Measurements from ENCODE around the gene MVB12B. TPM values are rescaled to one million over a fixed set of nuclear protein-coding genes. Genes with fewer than 3 reads are reported as not detected.

MVB12B gene
- total RNA-seq, 1 experiment from 2014 or later, result 5.8 TPM

DNA sequence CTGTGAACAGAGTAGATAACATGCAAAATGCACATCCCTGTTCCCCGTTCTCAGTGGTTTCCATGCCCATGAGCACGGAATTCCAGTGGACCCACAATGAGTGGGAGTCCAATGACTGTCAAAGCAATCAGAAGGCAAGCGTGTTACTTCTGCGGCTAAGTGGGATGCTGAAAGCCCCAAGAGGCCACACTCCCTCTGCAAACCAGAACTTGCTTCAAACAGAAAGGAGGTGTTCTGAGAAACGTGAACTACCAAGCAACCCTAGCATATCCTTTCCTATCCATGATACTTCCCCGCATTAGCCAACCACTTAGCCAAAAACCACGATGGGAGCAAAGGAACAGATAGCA lies 21.7 kb upstream of the MVB12B start:
- Mint-ChIP-seq H3K36me3 (ENCODE audit: insufficient read depth in 1 of 3, low read depth in 3 of 3) (no peaks in the 10 kb centered on the region), H3K4me3 (no peak overlapping the region), H3K4me1 (peaks cover 0 to 9% of the 10 kb centered on the region in 2 experiments; a peak in 3 of 4 replicates), H3K9me3 (no peaks in the 10 kb centered on the region), H3K27ac (no peak overlapping the region), H3K27me3 (ENCODE audit: low read depth) (no peaks in the 10 kb centered on the region; the same call in 1 of the 2 replicates)
- Histone ChIP-seq H3K4ac (ENCODE audit: low read depth, low read length) (no peak overlapping the region), H2AFZ (ENCODE audit: low read length) (no peak overlapping the region), H4K20me1 (ENCODE audit: control insufficient read depth, insufficient read depth, insufficient read length) (no peaks in the 10 kb centered on the region), H2BK20ac (ENCODE audit: low read depth, low read length, poor library complexity, severe bottlenecking) (no peak overlapping the region), H3K14ac (ENCODE audit: insufficient read depth, low read length) (no peak overlapping the region), H3K18ac (ENCODE audit: insufficient read length, low read depth, low read length) (no peak overlapping the region), H3K27ac (ENCODE audit: insufficient read length, low read depth, low read length) (no peak overlapping the region), H4K5ac (ENCODE audit: insufficient read length, low read depth, low read length) (no peak overlapping the region), H3K79me2 (ENCODE audit: insufficient read depth, low read length) (no peaks in the 10 kb centered on the region), H3K4me2 (ENCODE audit: insufficient read depth, insufficient read length, low read length) (no peak overlapping the region), H2BK5ac (ENCODE audit: insufficient read length, low read length) (no peak overlapping the region), H4K8ac (replicated peaks; ENCODE audit: insufficient read length, low read depth, low read length) (no peak overlapping the region), H3T11ph (ENCODE audit: low read length) (no peak overlapping the region), H3K79me1 (ENCODE audit: insufficient read depth, low read depth, low read length, poor library complexity, severe bottlenecking) (no peaks in the 10 kb centered on the region), H2BK15ac (ENCODE audit: low read depth, low read length) (no peak overlapping the region), H3K56ac (ENCODE audit: insufficient read length, low read depth, low read length) (no peak overlapping the region), H4K91ac (ENCODE audit: insufficient read length, low read depth, low read length) (no peak overlapping the region), H3K9ac (ENCODE audit: extremely low read depth, insufficient read length, low read length) (no peak overlapping the region), H3K23me2 (ENCODE audit: insufficient read length, low read depth, low read length, poor library complexity, severe bottlenecking) (no peaks in the 10 kb centered on the region), H3K4me1 (ENCODE audit: insufficient read depth, low read length) (no peaks in the 10 kb centered on the region), H2BK120ac (ENCODE audit: low read depth, low read length, poor library complexity, severe bottlenecking) (no peak overlapping the region), H3K9me3 (ENCODE audit: control insufficient read depth, low read depth, low read length) (no peaks in the 10 kb centered on the region), H2BK12ac (ENCODE audit: insufficient read length, low read depth, low read length) (no peak overlapping the region), H3K23ac (ENCODE audit: insufficient read length, low read depth, low read length) (no peak overlapping the region), H2AK5ac (ENCODE audit: insufficient read length, low read length) (no peak overlapping the region), H3K27me3 (ENCODE audit: insufficient read depth, low read length) (no peaks in the 10 kb centered on the region)
- DNase-seq, result no peak
- WGBS (ENCODE audit: extremely low coverage, insufficient read length, low lambda C conversion rate), result no CpG with 5 or more reads among the region's 7 CpGs
- TF ChIP-seq, protein P1, sequence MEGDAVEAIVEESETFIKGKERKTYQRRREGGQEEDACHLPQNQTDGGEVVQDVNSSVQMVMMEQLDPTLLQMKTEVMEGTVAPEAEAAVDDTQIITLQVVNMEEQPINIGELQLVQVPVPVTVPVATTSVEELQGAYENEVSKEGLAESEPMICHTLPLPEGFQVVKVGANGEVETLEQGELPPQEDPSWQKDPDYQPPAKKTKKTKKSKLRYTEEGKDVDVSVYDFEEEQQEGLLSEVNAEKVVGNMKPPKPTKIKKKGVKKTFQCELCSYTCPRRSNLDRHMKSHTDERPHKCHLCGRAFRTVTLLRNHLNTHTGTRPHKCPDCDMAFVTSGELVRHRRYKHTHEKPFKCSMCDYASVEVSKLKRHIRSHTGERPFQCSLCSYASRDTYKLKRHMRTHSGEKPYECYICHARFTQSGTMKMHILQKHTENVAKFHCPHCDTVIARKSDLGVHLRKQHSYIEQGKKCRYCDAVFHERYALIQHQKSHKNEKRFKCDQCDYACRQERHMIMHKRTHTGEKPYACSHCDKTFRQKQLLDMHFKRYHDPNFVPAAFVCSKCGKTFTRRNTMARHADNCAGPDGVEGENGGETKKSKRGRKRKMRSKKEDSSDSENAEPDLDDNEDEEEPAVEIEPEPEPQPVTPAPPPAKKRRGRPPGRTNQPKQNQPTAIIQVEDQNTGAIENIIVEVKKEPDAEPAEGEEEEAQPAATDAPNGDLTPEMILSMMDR (conservative IDR thresholded peaks at IDR 0.05), result no peak
